Suprapubic skin (tissue), 4 donors: ENCODE results near the gene UTS2B. TPM values are rescaled to one million over a fixed set of nuclear protein-coding genes. Genes with fewer than 3 reads are reported as not detected.

Experiments used
- DNase-seq, 2 donors: peaks; one replicate each; pipeline ENCODE4 v3.0.0-alpha.2; 2019; ENCODE audit warnings: low spot score in 2 of 2
- H3K27ac ChIP-seq: fragments of 200-600 bp; sonication (generic); one replicate; pipeline ENCODE4 v1.5.1; 2019
- H3K27me3 ChIP-seq: fragments of 200-600 bp; sonication (generic); one replicate; pipeline ENCODE4 v1.5.1; 2019
- H3K36me3 ChIP-seq: fragments of 200-600 bp; sonication (generic); one replicate; pipeline ENCODE4 v1.5.1; 2019
- H3K4me1 ChIP-seq: fragments of 200-600 bp; sonication (generic); one replicate; pipeline ENCODE4 v1.5.1; 2019
- H3K4me3 ChIP-seq: fragments of 200-600 bp; sonication (generic); one replicate; pipeline ENCODE4 v1.5.1; 2019; ENCODE audit warnings: mild to moderate bottlenecking
- H3K9me3 ChIP-seq: fragments of 200-600 bp; sonication (generic); one replicate; pipeline ENCODE4 v1.5.1; 2019
- EP300 ChIP-seq: sonication (generic); formaldehyde crosslinking; IDR thresholded peaks from one replicate; pipeline ENCODE4 v1.6.1; 2017; ENCODE audit warnings: antibody characterized with exemption
- POLR2A ChIP-seq, 2 donors: fragments of 450-650 bp; IDR thresholded peaks; one replicate each; pipeline ENCODE4 v1.6.1; 2017; ENCODE audit warnings: antibody characterized with exemption in 2 of 2, mild to moderate bottlenecking in 2 of 2, moderate library complexity in 2 of 2
- POLR2AphosphoS5 ChIP-seq, 3 donors: sonication (generic); formaldehyde crosslinking; IDR thresholded peaks; one replicate each; pipeline ENCODE4 v1.6.1; 2017; ENCODE audit warnings: antibody characterized with exemption in 3 of 3
- WGBS: methylation state at CpG from one replicate; pipeline ENCODE4 v1.1.5; 2018; 5-methylcytosine and 5-hydroxymethylcytosine counted together
- total RNA-seq, 4 donors: library from RNA; depleted of rRNA; stranded (reverse); fragments of >200 nt; gene quantifications; one replicate each; pipeline ENCODE4 v1.1.0, GENCODE V29; 2016
- TF ChIP-seq, protein P1 (sequence below), 2 donors: fragments of 200-600 bp in 1 of 2; fragments of 450-650 bp in 1 of 2; sonication (generic) in 1 of 2; IDR thresholded peaks; one replicate each; pipeline ENCODE4 v1.5.1; 2016 to 2019; ENCODE audit warnings: antibody characterized with exemption in 2 of 2, mild to moderate bottlenecking in 1 of 2, moderate library complexity in 1 of 2

Gene UTS2B
- total RNA-seq, 4 donors from 2014 or later, result 1.0 TPM; not detected in 3

GRCh38 chr3:191302451-191302850 is 27.9 kb downstream of the UTS2B start:
- DNase-seq, result no peak
- Histone ChIP-seq H3K36me3 (no peaks in the 10 kb centered on the region), H3K9me3 (no peaks in the 10 kb centered on the region), H3K27me3 (no peaks in the 10 kb centered on the region), H3K4me1 (no peaks in the 10 kb centered on the region), H3K27ac (no peak overlapping the region), H3K4me3 (no peak overlapping the region)
- WGBS, result 80% methylated on average over 2 of the region's 2 CpGs
- TF ChIP-seq, protein P1, sequence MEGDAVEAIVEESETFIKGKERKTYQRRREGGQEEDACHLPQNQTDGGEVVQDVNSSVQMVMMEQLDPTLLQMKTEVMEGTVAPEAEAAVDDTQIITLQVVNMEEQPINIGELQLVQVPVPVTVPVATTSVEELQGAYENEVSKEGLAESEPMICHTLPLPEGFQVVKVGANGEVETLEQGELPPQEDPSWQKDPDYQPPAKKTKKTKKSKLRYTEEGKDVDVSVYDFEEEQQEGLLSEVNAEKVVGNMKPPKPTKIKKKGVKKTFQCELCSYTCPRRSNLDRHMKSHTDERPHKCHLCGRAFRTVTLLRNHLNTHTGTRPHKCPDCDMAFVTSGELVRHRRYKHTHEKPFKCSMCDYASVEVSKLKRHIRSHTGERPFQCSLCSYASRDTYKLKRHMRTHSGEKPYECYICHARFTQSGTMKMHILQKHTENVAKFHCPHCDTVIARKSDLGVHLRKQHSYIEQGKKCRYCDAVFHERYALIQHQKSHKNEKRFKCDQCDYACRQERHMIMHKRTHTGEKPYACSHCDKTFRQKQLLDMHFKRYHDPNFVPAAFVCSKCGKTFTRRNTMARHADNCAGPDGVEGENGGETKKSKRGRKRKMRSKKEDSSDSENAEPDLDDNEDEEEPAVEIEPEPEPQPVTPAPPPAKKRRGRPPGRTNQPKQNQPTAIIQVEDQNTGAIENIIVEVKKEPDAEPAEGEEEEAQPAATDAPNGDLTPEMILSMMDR (IDR thresholded peaks at IDR 0.05), result no peak
- TF ChIP-seq POLR2AphosphoS5 (IDR thresholded peaks at IDR 0.05) (no peak), POLR2A (IDR thresholded peaks at IDR 0.05) (no peak), EP300 (no peak)

DNA sequence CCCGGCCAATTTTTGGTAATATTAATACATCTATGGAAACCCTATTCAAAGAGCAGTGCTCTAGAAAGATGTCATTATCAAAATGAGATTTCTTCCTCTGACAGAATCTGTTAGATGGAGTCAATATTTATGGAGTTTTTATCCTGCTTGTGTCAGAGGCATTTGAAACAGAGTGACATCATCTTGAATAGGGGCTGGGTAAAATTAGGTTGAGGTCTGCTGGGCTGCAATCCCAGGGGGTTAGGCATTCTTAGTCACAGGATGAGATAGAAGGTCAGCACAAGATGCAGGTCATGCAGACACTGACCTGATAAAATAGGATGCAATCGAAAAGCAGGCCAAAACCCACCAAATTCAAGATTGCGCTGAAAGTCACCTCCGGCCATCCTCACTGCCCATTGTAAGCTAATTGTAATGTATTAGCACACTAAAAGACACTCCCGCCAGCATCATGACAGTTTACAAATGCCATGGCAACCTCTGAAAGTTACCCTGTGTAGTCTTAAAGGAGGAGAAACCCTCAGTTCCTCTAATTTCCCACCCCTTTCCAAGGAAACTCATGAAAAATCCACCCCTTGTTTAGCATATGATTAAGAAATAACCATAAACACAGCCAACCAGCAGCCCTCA is 28.4 kb downstream of the UTS2B start:
- no peaks in the 10 kb centered on the region for H3K36me3 ChIP-seq
- no peaks in the 10 kb centered on the region for H3K9me3 ChIP-seq
- no peaks in the 10 kb centered on the region for H3K27me3 ChIP-seq
- H3K4me3 ChIP-seq, result no peak overlapping the region
- H3K27ac ChIP-seq, result no peak overlapping the region
- H3K4me1 ChIP-seq, result no peaks in the 10 kb centered on the region
- DNase-seq, result no peak
- TF ChIP-seq, protein P1 (IDR thresholded peaks at IDR 0.05), result no peak
- TF ChIP-seq POLR2A (IDR thresholded peaks at IDR 0.05) (no peak), POLR2AphosphoS5 (IDR thresholded peaks at IDR 0.05) (no peak), EP300 (no peak)
- 99% methylated on average over 5 of the region's 5 CpGs for WGBS

GRCh38 chr3:191301017-191301416 is 29.3 kb downstream of the UTS2B start:
- Histone ChIP-seq H3K4me3 (no peak overlapping the region), H3K9me3 (no peaks in the 10 kb centered on the region), H3K36me3 (no peaks in the 10 kb centered on the region), H3K27me3 (no peaks in the 10 kb centered on the region), H3K27ac (no peak overlapping the region), H3K4me1 (no peaks in the 10 kb centered on the region)
- no peak for TF ChIP-seq EP300
- TF ChIP-seq POLR2A (IDR thresholded peaks at IDR 0.05), result no peak
- TF ChIP-seq POLR2AphosphoS5 (IDR thresholded peaks at IDR 0.05), result no peak
- TF ChIP-seq, protein P1 (IDR thresholded peaks at IDR 0.05), result no peak
- WGBS, result 94% methylated on average over 1 of the region's 1 CpG
- DNase-seq, result no peak

GRCh38 chr3:191300422-191300821 is 29.9 kb downstream of the UTS2B start:
- H3K4me3 ChIP-seq, result no peak overlapping the region
- no peaks in the 10 kb centered on the region for H3K4me1 ChIP-seq
- WGBS, result 76% methylated on average over 1 of the region's 1 CpG
- H3K36me3 ChIP-seq, result no peaks in the 10 kb centered on the region
- no peak for DNase-seq
- no peaks in the 10 kb centered on the region for H3K27me3 ChIP-seq
- H3K27ac ChIP-seq, result no peak overlapping the region
- no peaks in the 10 kb centered on the region for H3K9me3 ChIP-seq
- TF ChIP-seq, protein P1 (IDR thresholded peaks at IDR 0.05), result no peak
- TF ChIP-seq POLR2A (IDR thresholded peaks at IDR 0.05) (no peak), POLR2AphosphoS5 (IDR thresholded peaks at IDR 0.05) (no peak), EP300 (no peak)

GRCh38 chr3:191298846-191299245 is 31.5 kb downstream of the UTS2B start:
- H3K9me3 ChIP-seq, result no peaks in the 10 kb centered on the region
- no peaks in the 10 kb centered on the region for H3K4me1 ChIP-seq
- TF ChIP-seq EP300, result no peak
- no peaks in the 10 kb centered on the region for H3K27me3 ChIP-seq
- no peak for DNase-seq
- H3K4me3 ChIP-seq, result no peak overlapping the region
- H3K27ac ChIP-seq, result no peak overlapping the region
- H3K36me3 ChIP-seq, result no peaks in the 10 kb centered on the region

- no peaks in the 10 kb centered on the region for H3K4me1 ChIP-seq
- no peaks in the 10 kb centered on the region for H3K9me3 ChIP-seq
- H3K27ac ChIP-seq, result no peak overlapping the region
- no peak overlapping the region for H3K4me3 ChIP-seq
- TF ChIP-seq, protein P1 (IDR thresholded peaks at IDR 0.05), result no peak
- TF ChIP-seq POLR2A (IDR thresholded peaks at IDR 0.05), result no peak
- no peak for TF ChIP-seq EP300
- no peak for TF ChIP-seq POLR2AphosphoS5 (IDR thresholded peaks at IDR 0.05)
- H3K27me3 ChIP-seq, result no peaks in the 10 kb centered on the region
- WGBS, result 62% methylated on average over 4 of the region's 4 CpGs
- DNase-seq, result no peak
- no peaks in the 10 kb centered on the region for H3K36me3 ChIP-seq
Measured at GRCh38 chr3:191296041-191296541, 34.2 kb downstream of the UTS2B start.
